Breast epithelium (tissue), 3 donors: ENCODE measurements around the gene TUBD1.

ENCODE experiments used
- CTCF ChIP-seq, 3 donors: fragments of 450-650 bp; IDR thresholded peaks; one replicate each; pipeline ENCODE4 v1.5.1; 2016 to 2017; ENCODE audit warnings: antibody characterized with exemption in 3 of 3, mild to moderate bottlenecking in 3 of 3, moderate library complexity in 3 of 3
- POLR2A ChIP-seq: fragments of 450-650 bp; IDR thresholded peaks from one replicate; pipeline ENCODE4 v1.6.1; 2016; ENCODE audit warnings: antibody characterized with exemption, mild to moderate bottlenecking, moderate library complexity

DNA sequence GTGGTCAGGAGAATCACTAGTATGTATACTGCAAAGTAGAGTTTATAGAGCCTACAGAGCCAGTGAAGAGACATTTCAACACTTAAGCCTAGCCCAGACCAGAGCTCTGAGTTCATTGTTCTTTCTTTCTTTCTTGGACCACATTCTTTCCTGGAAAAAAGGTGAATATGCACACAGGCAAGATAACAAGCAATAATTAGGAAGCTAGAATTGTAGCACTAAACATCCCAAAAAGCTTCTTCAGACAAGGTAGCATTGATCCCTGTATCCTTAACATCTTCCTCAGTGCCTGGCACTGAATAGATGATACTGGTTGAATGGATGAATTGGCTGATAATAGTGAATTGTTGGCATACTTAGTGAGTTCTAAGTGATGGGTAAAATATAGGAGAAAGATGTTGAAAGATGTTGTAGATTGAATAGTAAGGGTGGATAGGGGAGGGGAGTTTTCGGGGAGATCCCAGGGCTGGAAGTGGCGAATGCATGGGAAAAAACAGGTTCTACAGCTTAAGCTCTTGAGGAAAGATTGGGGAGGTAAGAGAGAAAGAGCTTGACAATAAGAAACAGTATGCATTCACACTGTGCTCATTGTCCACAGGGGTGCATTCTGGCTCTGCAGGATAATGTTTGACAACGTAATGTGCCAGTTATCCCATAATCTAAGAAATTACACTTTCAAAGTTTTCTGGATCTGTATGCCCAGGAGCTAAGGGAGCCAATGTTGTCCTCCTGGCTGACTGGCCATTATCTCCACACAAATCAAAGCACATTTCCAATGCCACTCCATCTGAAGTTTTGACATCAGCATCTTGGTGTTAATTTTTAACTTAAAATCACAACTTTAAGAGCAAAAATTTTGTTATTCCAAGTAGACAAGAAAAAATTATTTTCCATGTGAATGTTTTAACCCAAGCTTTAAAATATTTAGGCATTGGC lies 35.6 kb downstream of the TUBD1 start:
- TF ChIP-seq CTCF (IDR thresholded peaks at IDR 0.05) (no peak), POLR2A (no peak)
